ENCODE data around the gene MDH2.
"Not testable (repeated sequence)": the region's sequence is repeated elsewhere in the genome, so short reads cannot be mapped to it uniquely, and the experiment has no call there.

The MDH2 gene

DNA sequence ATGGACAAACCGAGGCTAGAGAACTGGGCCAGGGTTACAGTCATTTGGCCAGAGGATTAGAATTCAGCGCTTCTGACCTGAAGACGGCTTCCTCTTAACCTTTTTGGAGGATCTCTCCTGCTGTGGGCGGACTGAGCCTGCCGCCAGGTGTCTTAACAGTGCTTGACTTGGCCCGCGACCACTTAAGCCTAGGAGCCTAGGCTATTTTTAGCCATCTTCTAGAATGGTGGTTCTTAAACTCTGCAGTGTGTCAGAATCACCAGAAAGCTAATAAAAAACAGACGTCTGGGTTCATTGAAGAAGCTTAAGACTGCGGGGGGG lies 722 bp downstream of the MDH2 start:
- peak; percentile 50 to 85 (median 73) for DNase-seq

DNA sequence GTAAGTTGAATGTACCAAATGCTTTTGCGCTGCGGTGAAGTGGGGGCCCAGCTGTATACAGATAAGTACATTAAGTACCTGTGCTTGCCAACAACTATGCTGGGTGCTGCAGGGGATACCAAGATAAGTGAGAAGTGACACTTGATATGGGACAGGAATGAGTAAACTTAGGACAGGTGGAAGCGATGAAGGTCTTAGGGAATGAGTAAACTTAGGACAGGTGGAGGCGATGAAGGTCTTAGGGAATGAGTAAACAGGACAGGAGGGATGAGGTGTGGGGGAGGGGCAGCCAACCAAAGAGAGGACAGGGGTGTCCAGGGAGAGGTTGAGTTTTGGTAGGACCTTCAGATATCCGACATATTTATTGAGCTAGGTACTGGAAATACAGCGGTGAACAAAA lies 1.4 kb downstream of the MDH2 start:
- DNase-seq, result peak in 1 of 3 experiments; percentile 43

DNA sequence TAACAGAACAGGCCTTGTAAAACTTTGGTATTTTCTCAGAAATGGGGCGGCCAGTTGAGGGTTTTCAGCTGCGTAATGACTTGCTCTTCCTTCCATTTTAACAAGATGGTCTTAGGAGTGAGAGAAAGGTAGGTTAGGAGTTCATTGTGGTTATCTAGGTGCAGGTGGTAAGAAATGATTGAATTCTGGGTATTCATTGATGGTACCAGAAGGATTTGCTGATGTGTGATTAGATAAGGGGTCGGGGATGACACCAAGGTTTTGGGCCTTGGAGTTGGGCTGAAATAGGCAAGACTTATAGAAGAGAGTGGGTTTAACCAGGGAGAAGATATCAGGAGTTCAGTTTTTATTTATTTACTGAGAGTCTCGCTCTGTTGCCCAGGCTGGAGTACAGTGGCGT lies 2.6 kb downstream of the MDH2 start:
- DNase-seq, result no peak

DNA sequence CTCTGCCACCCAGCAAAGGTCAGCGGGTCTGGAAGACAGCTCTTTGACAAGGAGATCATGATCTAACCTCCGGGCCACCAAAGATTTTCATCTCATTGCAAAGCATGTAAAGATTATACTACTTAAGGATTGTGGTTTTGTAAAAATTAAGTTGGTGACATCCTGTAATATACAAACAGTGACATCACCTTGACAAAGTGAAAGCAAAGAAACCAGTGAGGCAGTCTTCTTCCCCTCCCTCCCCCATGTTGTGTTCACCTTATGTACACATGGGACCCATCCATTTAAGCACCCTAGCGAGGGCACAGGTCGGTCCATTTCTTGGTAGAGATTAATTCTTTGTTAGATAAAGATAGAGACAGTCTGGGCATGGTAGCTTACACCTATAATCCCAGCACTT lies 3.9 kb downstream of the MDH2 start:
- no peak for DNase-seq

DNA sequence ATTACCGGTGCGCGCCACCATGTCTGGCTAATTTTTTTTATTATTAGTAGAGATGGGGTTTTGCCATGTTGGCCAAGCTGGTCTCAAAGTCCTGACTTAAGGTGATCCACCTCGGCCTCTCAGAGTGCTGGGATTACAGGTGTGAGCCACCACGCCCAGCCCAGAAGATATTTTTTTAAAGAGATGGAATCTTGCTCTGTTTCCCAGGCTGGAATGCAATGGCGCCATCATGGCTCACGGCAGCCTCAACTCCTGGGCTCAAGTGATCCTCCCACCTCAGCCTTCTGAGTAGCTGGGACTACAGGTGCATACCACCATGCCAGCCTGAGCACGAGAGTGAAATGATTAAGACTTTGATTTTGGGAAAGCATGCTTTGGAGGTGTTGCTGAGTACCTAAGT lies 4.8 kb downstream of the MDH2 start:
- DNase-seq, result not testable (repeated sequence)

DNA sequence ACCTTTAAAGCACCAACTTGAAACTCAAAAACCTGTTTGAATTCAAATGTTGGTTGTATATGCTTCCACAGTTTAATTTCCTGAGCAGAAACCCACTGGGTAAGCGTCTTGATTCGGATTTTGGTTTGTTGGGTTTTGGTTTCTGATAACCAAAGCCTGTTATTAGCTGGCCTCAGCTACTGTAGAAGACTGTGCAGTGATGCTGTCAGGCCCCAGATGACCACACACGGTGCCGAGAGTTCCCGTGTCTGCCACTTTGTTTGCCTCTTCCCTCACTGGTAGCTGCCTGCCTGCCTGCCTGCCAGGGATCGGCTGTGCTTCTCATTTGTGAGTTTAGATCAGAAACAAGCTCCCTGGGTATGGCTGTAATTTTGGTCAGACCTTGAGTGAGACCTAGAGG lies 5.6 kb downstream of the MDH2 start:
- peak in 1 of 3 experiments; percentile 23 for DNase-seq

DNA sequence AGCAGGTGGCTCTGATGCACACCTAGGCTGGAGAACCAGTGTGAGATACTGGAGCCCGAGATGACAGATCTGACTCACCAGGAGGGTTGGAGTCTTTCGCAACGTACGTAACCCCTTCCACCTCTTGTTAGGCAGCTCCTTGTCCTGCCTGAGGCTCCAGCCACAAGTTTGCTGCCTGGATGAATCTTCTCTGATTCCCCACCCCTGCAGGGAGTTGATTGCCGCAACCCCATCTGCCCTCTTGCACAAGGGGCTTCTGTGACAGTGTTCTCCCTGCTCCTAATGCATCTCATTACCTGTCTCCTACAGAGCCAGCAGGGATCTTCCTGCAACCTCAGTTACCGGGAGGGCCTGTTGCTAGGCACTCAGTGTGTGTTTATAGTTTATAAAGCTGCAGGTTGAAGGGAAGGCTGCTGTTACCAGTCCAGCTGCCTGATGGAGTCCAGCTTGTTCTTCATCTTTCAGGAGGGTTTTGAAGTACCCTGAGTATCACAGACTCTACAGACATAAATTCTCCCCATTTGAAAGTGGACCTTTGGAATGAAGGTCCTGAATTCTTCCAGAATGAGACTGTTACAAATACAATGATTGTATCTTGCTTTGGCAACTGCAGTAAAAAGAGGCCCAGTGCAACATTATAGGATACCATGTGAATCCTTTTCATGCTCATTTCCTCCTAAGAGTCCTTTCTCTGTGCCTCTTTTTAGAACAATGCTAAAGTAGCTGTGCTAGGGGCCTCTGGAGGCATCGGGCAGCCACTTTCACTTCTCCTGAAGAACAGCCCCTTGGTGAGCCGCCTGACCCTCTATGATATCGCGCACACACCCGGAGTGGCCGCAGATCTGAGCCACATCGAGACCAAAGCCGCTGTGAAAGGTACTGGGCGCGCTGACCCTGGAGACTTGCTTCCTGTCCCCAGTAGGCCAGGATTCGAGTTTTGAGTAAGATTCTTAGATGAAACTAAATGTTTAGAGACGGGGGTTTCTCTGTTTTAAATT lies 6.5 kb downstream of the MDH2 start:
- peak in 2 of 3 experiments; percentile 71 to 93 for DNase-seq

DNA sequence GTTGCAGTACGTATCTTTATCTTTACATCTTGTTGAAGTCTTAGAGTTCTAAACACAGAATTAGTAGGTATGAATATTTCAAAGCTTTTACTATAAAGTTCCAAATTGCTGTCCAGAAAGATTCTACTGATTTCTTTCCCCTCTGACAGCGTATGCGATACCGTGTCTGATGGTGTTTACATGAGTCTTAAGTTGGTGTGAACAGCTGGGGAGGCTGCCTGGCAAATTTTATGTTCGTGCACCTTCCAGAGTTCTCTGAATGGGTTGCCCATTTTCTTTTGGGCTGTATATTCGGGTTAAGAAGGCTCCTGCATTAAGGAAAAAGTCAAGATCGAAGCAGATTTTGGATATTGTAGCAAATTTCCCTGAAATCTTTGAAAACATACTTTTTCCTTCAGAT lies 8.3 kb downstream of the MDH2 start:
- no peak for DNase-seq

DNA sequence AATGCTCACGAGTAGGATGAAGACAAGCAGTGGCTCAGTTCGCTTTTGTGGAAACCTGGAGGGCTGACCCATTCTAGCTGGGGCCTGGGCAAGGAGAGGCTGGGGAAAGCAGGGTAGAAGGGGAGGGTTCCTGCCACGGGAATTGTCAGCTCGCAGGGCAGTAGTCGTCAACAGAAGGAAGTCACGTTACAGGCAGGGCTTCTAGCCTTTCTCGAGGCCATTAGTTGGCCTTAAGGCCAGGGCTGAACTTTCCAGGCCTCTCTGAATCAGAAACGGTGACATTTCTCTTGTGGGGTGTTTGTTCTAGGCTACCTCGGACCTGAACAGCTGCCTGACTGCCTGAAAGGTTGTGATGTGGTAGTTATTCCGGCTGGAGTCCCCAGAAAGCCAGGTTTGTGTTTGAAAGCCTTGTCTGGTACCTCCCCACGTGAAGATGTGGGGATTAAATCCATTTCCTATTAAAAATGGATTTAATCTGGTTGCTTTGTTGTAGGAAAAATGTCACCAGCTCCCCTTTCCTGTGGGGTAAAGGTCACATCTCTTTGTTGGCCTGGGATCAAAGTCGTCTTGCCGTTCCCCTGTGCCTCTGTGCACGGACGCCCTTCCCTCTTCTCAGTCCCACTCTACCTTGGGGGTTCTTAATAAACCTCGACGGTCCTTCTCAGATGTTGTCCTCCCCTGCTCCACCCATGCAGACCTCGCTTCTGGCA lies 9.4 kb downstream of the MDH2 start:
- DNase-seq, result no peak

DNA sequence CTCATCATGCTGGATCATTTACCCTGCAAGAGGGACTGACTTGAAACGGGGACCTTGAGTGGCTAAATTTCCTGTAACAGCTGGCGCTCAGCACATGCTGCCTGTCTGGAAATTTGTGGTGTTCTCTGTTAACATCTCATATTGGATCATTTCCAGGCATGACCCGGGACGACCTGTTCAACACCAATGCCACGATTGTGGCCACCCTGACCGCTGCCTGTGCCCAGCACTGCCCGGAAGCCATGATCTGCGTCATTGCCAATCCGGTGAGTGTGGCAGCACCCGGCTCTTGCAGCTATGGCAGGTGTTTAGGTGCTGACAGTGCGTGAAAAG lies 9.9 kb downstream of the MDH2 start:
- DNase-seq, result no peak

DNA sequence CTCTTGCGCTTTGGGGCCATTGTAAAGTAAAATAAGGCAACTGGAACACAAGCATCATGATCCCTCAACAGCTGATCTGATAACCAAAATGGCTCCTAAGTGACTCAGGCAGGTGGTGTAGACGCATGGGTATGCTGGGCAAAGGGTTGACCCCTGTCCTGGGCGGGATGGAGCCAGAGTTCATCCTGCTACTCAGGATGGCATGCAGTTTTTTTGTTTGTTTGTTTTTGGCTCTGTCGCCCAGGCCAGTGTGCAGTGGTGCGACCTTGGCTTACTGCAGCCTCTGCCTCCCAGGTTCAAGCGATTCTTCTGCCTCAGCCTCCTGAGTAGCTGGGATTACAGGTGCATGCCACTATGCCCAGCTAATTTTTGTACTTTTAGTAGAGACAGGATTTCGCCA lies 10.8 kb downstream of the MDH2 start:
- DNase-seq, result not testable (repeated sequence)

DNA sequence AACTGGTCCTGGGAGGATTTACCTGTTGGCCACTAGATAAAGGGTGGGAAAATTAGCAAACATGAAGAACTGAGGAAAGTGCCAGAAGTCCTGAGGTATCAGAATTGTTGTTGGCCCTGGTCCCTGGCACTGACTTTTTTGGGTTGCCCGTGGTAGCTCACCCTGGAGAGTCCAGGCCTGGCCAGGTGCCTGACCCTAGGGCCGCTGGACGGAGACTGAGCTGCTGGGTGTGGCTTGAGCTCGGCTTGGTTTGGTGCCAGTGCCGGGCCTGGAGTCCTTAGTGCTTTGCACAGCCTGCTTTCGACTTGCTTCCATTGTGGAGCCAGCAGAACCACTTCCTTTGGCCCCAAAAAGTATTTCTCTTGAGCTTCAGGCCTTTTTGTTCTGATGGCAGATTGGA lies 12.9 kb downstream of the MDH2 start:
- DNase-seq, result no peak

DNA sequence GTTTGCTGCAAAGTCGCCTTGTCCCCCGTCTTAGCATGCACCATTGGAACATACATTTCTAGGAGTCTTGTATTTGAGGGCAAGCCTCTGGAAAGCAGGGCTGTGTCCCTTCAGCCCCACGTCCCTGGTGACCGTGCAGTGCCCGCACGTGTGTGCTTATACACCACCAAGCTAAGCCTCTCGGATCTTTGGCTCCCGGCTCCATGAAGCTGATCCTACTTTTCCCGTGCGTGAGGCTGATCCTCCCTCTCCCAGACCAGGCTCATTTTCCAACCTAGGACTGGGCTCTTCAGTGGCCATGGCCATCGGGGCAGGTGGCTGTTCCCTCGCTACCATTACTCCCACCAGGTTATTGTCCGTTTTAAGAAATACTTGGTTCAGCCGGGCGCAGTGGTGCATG lies 14.3 kb downstream of the MDH2 start:
- DNase-seq, result no peak

DNA sequence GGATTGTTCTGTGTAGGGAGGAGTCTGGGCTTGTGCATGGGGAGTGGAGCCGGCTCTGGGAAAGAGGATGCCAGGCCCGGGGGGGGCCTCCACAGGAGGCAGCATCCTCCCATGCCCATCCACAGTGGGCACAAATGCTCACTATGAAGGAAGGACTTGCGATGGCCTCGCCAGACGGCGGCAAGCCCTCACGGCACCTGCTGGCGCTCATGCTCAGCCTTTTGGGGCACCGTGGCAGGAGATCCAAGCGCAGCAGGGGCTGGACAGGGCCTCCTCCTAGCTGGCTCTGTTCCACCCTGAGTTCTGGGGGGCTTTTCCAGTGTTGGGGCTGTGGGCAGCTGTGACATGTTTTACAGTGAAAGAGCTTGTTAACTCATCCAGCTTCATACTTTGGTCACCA lies 15.2 kb downstream of the MDH2 start:
- no peak for DNase-seq

DNA sequence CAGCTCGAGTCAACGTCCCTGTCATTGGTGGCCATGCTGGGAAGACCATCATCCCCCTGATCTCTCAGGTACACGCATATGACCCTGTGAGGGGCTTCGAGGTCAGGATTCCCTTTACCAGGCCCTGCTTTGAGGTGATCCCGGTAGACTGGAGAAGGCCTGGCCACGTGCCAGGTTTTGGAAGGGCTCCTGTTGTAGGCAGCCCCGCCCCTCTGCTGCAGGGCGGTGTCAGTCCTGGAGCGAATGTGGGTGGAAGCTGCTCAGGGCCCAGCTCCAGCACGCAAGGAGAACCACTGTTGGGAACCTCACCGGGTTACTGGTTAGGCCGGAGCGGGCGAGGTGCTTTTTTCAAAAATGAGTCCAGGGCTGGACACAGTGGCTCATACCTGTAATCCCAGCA lies 15.6 kb downstream of the MDH2 start:
- DNase-seq, result peak in 2 of 3 experiments; percentile 23 to 50

DNA sequence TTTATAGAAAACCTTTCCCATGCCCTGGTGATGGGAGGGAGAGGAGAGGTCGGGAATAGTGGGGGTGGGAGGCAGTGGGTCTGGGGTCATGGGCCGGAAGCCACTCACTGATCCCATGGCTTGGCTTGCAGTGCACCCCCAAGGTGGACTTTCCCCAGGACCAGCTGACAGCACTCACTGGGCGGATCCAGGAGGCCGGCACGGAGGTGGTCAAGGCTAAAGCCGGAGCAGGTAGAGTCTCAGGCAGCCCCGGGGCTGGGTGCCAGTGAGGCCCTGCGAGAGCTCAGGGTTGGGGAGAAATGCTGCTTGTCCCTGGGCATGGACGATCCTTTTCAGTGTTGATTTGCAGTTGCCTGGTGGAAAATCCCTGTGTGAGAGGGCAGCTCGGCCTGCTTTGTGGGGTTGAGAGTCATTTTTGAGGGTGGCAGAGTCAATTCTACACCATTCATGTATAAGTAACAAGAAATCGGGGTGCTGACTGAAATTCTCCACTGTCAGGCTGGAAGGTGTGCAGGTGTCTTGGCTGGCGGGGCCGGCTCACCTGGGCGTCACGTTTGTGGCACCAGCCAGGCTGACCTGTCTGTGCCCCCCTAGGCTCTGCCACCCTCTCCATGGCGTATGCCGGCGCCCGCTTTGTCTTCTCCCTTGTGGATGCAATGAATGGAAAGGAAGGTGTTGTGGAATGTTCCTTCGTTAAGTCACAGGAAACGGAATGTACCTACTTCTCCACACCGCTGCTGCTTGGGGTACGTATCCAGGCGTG lies 16.5 kb downstream of the MDH2 start:
- no peak for DNase-seq

DNA sequence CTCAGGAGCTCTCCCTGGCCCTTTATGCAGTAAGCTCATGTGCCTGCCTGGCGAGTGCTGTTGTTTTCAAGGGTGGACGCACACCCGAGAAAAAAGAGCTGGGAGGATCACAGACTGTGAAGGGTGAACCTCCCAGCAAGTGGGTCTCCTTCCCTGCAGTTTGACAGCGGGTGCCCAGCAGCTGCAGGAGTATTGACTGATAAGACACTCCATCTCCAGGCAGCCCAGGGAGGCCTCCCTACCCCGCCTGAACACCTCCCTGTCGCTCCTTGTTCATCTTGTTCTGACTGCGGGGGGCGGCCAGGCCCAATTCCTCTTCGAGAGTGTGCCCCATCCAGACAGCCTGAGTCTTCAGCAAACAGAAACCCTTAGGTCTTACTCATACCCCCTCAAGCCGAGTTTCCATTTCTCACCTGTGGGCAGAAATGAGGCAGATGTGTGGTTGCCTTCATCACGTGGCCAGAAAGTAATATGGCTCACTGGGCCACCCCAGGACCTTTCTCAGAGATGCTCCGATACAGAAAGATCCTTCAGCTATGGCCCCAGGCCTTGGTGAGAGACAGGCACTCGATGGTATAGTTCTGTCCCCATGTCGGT lies 17.2 kb downstream of the MDH2 start:
- DNase-seq, result no peak

DNA sequence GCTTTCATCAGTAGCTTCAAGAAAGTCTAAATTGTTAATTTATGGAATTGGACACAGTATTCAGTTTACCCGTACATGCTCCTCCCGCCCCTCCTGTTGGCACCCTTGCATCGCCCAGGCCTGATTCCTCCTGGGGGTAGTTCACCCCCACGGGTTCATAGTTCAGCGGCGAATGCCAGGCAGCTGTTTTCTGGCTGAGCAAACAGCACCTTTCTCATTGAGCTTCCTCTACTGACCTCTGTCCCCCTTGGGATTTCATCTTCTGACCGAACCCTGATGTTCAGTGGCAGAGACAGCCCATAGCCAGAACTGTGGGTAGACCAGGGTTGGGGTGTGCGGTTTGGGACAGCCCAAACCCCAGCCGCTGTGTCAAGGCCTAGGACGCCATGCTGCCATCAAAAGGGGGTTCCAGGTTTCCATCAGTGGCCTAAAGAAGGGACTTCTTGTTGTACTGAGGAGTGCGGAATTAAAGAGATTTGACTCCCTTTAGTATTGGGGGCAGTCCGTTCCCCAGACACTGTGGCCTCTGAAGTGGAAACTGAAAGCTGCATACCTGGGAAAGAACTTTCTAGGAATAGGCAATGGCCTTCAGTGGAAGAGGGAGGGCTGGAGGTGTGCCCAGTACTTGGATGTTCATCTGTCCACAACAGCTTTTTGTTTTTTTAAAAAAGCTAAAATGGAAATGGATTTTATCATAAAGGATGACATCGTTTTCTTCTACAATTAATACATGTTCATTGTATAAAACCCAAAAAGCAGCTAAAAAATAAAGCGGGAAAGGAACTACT lies 19.0 kb downstream of the MDH2 start:
- DNase-seq, result no peak

DNA sequence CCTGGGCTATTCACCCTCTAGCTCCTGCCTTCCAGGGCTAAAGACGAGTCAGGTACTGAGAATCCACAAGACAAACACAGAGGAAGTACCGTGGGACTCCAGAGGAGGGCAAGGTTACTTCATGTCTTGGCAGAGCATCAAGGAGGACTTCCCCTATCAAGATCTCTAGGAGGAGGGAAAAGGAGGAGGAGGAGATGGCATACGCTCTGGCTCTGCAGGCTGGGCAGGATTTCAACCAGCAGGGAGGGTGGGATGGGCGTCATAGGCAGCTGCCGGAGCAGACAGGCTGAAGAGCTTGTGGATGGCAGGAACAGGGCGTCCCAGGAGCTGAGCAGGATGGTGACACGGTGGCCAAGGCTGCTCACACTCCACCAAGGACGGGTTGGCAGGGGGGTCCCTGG lies 21.3 kb downstream of the MDH2 start:
- no peak for DNase-seq

DNA sequence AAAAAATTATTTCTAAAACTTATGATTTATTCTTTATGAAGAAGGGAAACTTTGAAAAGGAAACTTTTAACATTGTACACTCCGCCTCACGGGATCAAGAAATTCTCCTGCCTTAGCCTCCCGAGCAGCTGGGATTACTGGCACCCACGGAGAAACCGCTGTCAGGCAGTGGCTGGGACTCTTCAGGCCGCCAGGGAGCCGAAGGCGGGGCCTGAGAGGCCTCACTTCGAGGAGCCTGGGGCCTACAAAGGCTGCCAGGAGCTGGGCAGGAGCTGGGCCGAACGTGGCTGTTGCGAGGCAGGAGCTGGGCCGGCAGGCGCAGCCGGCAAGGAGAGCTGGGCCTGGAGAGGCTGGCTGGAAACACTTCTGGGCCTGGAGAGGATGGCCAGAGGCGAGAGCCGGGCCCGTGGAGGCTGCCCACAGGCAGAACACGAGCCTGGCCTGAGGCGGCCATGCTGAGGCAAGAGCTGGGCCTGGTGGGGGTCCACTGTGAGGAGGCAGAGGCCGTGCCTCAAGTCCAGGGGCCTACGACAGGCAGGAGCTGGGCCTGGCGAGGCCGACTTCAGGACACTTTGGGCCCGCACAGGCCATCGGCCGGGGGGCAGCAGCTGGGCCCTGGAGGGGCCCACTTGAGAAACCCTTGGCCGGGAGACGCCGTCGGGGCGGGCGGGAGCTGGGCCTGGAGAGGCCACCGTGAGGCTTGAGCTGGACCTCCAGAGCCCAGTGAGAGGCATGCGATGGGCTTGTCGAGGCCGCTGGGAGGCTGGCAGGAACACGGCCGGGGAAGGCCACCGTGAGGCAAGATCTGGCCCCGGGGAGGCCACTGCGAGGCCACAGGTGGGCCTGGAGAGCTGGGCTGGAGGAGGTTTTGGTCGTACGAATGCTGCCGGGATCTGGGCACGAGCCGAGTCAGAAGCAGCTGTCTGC lies 23.7 kb downstream of the MDH2 start:
- DNase-seq, result no peak

Data from NCI-H1417 (cell line).